CD4-positive, alpha-beta memory T cell (primary cell): Measurements from ENCODE around the gene CCDC59. TPM values are rescaled to one million over a fixed set of nuclear protein-coding genes. Genes with fewer than 3 reads are reported as not detected.

ENCODE experiments used
- CTCF ChIA-PET: fragments of 350-600 bp; sonication (Branson Sonifier 250); formaldehyde crosslinking; loops from one replicate; lab custom pipeline; 2021; ENCODE audit warnings: inconsistent platforms; ENCODE audit not compliant: partially characterized antibody; lab: Charles Lee
- POLR2A ChIA-PET: fragments of 350-600 bp; sonication (Branson Sonifier 250); formaldehyde crosslinking; loops from one replicate; lab custom pipeline; 2021; ENCODE audit not compliant: partially characterized antibody; lab: Charles Lee
- DNase-seq, 5 donors: peaks; one replicate each; pipeline versions ENCODE4 v3.0.0 to v3.0.0-alpha.2; 2020 to 2022; ENCODE audit warnings: mixed read lengths in 1 of 5
- H3K27ac ChIP-seq: one replicate; pipeline ENCODE4 v1.7.0; 2013; ENCODE audit warnings: low read depth, low read length
- H3K27me3 ChIP-seq: 2 replicates; pipeline ENCODE4 v1.7.0; 2013; ENCODE audit warnings: mild to moderate bottlenecking, low read length, moderate library complexity; ENCODE audit not compliant: insufficient read depth
- H3K36me3 ChIP-seq: 2 replicates; pipeline ENCODE4 v1.7.0; 2013; ENCODE audit warnings: mild to moderate bottlenecking, low read length, moderate library complexity; ENCODE audit not compliant: insufficient read depth
- H3K4me1 ChIP-seq: 2 replicates; pipeline ENCODE4 v1.7.0; 2013; ENCODE audit warnings: mild to moderate bottlenecking, low read length, moderate library complexity; ENCODE audit not compliant: insufficient read depth
- H3K4me3 ChIP-seq, 2 donors: one replicate each; pipeline ENCODE4 v1.7.0; 2013; ENCODE audit warnings: low read length in 2 of 2, mild to moderate bottlenecking in 1 of 2
- H3K9me3 ChIP-seq, 2 donors: one replicate each; pipeline ENCODE4 v1.7.0; 2013; ENCODE audit warnings: low read length in 2 of 2, control low read depth in 1 of 2; ENCODE audit not compliant: control insufficient read depth in 1 of 2
- H3K27ac Mint-ChIP-seq, 7 donors: one replicate each; pipeline ENCODE4 v1.8.0; 2020 to 2021; ENCODE audit warnings: mixed read lengths in 7 of 7, mild to moderate bottlenecking in 6 of 7, inconsistent platforms in 3 of 7, moderate library complexity in 3 of 7
- H3K27me3 Mint-ChIP-seq, 2 donors: one replicate each; pipeline ENCODE4 v1.8.0; 2020 to 2021; ENCODE audit warnings: mixed read lengths in 2 of 2
- H3K36me3 Mint-ChIP-seq, 2 donors: one replicate each; pipeline ENCODE4 v1.8.0; 2020 to 2021; ENCODE audit warnings: mixed read lengths in 2 of 2, inconsistent platforms in 1 of 2, mild to moderate bottlenecking in 1 of 2
- H3K4me1 Mint-ChIP-seq, 4 donors: one replicate each; pipeline ENCODE4 v1.8.0; 2020 to 2021; ENCODE audit warnings: mixed read lengths in 4 of 4, mild to moderate bottlenecking in 1 of 4
- H3K4me3 Mint-ChIP-seq, 8 donors: one replicate each; pipeline ENCODE4 v1.8.0; 2020 to 2021; ENCODE audit warnings: mixed read lengths in 8 of 8, mild to moderate bottlenecking in 7 of 8, moderate library complexity in 6 of 8, inconsistent platforms in 3 of 8
- H3K9me3 Mint-ChIP-seq, 8 donors: one replicate each; pipeline ENCODE4 v1.8.0; 2020 to 2021; ENCODE audit warnings: mixed read lengths in 8 of 8, mild to moderate bottlenecking in 5 of 8, inconsistent platforms in 3 of 8, moderate library complexity in 1 of 8
- intact Hi-C: fragments of 100-400 bp; cut with micrococcal nuclease; formaldehyde crosslinking; loops from one replicate; pipeline ENCODE4 v1.15.1; 2023
- polyA plus RNA-seq, 2 donors: library from polyadenylated mRNA; unstranded; fragments of 300-500 nt; fragmentation: Illumina TruSeq; gene quantifications; one replicate each; pipeline ENCODE4 v1.2.3, GENCODE V29; 2021
- total RNA-seq, 2 experiments: library from RNA; stranded (reverse); gene quantifications; one replicate each; pipeline ENCODE4 v1.2.3, GENCODE V29; 2021

The CCDC59 gene
- total and polyA plus RNA-seq, 4 experiments from 2014 or later = 58.1 to 89.4 (median 72.9) TPM

DNA sequence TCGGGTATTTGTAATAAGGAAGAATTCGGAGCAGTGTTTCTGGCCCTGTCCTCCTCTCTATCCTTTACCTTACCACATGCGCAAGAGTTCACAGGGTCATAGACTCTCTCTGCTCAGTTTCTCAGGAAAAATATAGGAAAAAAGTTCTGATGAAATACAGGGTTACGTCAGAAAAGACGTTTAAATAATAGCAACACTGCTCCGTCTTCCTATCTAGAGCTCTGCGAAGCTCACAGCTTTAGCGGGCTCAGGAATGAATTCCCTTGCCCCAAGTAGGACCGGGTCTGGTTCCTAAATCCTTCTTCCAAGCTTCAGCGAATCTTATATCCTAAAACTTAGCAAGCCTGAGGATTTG lies 365 bp downstream of the CCDC59 start:
- Mint-ChIP-seq H3K27ac (peak overlapping the region; percentile 98 to 100 (median 99)), H3K36me3 (peaks cover 40 to 52% of the 10 kb centered on the region in 2 donors), H3K4me1 (peaks cover 37 to 69% (median 53%) of the 10 kb centered on the region in 4 donors), H3K9me3 (peaks cover 0 to 6% (median 0%) of the 10 kb centered on the region in 8 donors), H3K4me3 (peak overlapping the region; percentile 96 to 100 (median 98)), H3K27me3 (peaks cover 2% of the 10 kb centered on the region in 2 donors)
- DNase-seq = no peak
- Histone ChIP-seq H3K27ac (peak overlapping the region; percentile 96), H3K4me1 (peaks cover 43% of the 10 kb centered on the region), H3K9me3 (no peaks in the 10 kb centered on the region), H3K36me3 (peaks cover 26% of the 10 kb centered on the region), H3K27me3 (no peaks in the 10 kb centered on the region), H3K4me3 (peak overlapping the region; percentile 94 to 96)
- ChIA-PET CTCF (interaction anchor here (1.0 to 3.2 kb wide), 10 partner anchors 8 to 714 kb away, joined by 3 to 24 read pairs (median 5); partner anchors contain the start of gene TMTC2), POLR2A (interaction anchor here (1.2 to 1.5 kb wide), 3 partner anchors 14 to 365 kb away, joined by 3 to 12 read pairs (median 5); partner anchors contain the start of gene TMTC2)
- intact Hi-C loops = loop anchor here (1.0 kb wide), 1 partner anchor 714 kb away; no protein-coding TSS in a partner anchor

DNA sequence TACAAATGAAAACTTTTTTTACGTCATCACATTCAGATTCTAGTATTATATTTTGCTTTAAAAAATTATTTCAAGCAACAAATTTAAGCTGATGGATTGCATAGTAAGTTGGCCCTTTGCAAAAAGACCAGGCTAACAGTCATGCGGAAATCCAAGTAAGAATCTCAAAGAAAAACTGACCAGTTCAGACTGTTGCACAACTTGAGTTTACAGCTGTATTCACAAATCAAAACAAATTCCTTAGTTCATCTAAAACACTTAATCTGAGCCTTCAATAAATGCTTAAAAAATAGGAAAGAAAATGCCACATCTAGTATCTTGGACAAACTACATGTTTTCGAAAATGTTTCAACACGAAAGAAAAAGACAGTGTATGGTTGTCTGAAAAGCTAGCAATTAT lies 847 bp downstream of the CCDC59 start:
- Mint-ChIP-seq H3K36me3 (peaks cover 40 to 52% of the 10 kb centered on the region in 2 donors), H3K9me3 (peaks cover 0 to 6% (median 0%) of the 10 kb centered on the region in 8 donors), H3K4me1 (peaks cover 35 to 65% (median 50%) of the 10 kb centered on the region in 4 donors), H3K27me3 (peaks cover 2% of the 10 kb centered on the region in 2 donors), H3K4me3 (peak overlapping the region; percentile 96 to 100 (median 98)), H3K27ac (peak overlapping the region; percentile 98 to 100 (median 99))
- H3K9me3 ChIP-seq = no peaks in the 10 kb centered on the region
- ChIA-PET POLR2A (interaction anchor here (1.2 to 1.5 kb wide), 2 partner anchors 15 to 329 kb away, joined by 3 to 4 read pairs; partner anchors contain the start of gene TMTC2), CTCF (interaction anchor here (1.1 to 3.2 kb wide), 7 partner anchors 9 to 329 kb away, joined by 3 to 24 read pairs (median 4); partner anchors contain the start of gene TMTC2)
- H3K4me3 ChIP-seq = peak overlapping the region; percentile 94 to 96
- DNase-seq = no peak
- peak overlapping the region; percentile 96 for H3K27ac ChIP-seq
- no peaks in the 10 kb centered on the region for H3K27me3 ChIP-seq
- peaks cover 29% of the 10 kb centered on the region for H3K36me3 ChIP-seq
- intact Hi-C loops = no loop called here
- peaks cover 43% of the 10 kb centered on the region for H3K4me1 ChIP-seq

DNA sequence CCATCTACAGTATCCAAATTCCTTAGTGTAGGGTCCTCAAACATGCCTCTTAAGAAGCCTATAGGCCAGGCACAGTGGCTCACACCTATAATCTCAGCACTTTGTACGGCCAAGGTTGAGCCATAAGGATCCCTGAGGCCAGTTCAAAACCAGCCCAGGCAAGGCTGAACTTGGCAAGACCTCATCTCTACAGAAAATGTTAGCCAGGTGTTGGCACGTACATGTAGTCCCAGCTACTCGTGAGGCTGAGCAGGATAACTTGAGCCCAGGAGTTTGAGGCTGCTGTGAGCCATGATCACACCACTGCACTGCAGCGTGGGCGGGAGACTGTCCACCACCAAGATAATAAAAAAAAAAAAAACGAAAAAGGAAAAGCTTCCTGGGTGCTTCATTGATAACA lies 6.8 kb downstream of the CCDC59 start:
- CTCF ChIA-PET = interaction anchor here (0.6 kb wide), 1 partner anchor 14 kb away, joined by 3 read pairs; no protein-coding TSS in a partner anchor
- Mint-ChIP-seq H3K36me3 (peaks cover 24 to 67% of the 10 kb centered on the region in 2 donors), H3K27me3 (no peaks in the 10 kb centered on the region), H3K4me1 (peaks cover 9 to 17% (median 15%) of the 10 kb centered on the region in 4 donors), H3K9me3 (peaks cover 0 to 2% (median 0%) of the 10 kb centered on the region in 8 donors), H3K27ac (peak overlapping the region in 1 of 7 donors; percentile 48), H3K4me3 (no peak overlapping the region)
- Histone ChIP-seq H3K4me3 (no peak overlapping the region), H3K27me3 (no peaks in the 10 kb centered on the region), H3K4me1 (peaks cover 16% of the 10 kb centered on the region), H3K9me3 (no peaks in the 10 kb centered on the region), H3K27ac (no peak overlapping the region), H3K36me3 (peaks cover 34% of the 10 kb centered on the region)
- DNase-seq = no peak
- POLR2A ChIA-PET = no interaction called here
- intact Hi-C loops = no loop called here

DNA sequence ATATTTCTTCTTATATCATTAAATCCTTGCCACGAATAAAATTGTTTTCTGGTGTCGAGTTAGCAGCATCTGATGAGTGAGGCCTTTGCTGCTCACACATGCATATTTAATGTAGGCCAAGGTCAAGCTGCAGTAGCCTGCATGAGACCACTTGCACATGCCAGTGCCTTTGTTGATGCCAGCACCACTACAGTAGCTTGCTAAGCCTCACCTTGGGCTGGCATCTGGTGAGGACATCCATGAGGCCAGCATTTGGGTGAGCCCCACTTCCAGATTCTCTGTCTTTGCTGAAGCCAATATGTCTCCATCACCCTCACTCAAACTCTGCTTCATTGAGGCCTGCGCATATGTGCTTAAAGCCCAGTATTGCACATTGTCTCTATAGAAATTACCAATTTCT lies 8.0 kb downstream of the CCDC59 start:
- ChIA-PET POLR2A (no interaction called here), CTCF (interaction anchor here (1.3 kb wide), 1 partner anchor 8 kb away, joined by 6 read pairs; the partner anchor contains the start of genes CCDC59 and METTL25)
- Histone ChIP-seq H3K4me1 (peaks cover 4% of the 10 kb centered on the region), H3K4me3 (no peak overlapping the region), H3K36me3 (peaks cover 22% of the 10 kb centered on the region), H3K9me3 (no peaks in the 10 kb centered on the region), H3K27ac (no peak overlapping the region), H3K27me3 (no peaks in the 10 kb centered on the region)
- Mint-ChIP-seq H3K9me3 (peaks cover 0 to 2% (median 0%) of the 10 kb centered on the region in 8 donors), H3K27me3 (no peaks in the 10 kb centered on the region), H3K36me3 (peaks cover 14 to 55% of the 10 kb centered on the region in 2 donors), H3K4me1 (peaks cover 2 to 6% (median 4%) of the 10 kb centered on the region in 4 donors), H3K27ac (peak overlapping the region in 1 of 7 donors; percentile 41), H3K4me3 (no peak overlapping the region)
- intact Hi-C loops = no loop called here
- DNase-seq = no peak

DNA sequence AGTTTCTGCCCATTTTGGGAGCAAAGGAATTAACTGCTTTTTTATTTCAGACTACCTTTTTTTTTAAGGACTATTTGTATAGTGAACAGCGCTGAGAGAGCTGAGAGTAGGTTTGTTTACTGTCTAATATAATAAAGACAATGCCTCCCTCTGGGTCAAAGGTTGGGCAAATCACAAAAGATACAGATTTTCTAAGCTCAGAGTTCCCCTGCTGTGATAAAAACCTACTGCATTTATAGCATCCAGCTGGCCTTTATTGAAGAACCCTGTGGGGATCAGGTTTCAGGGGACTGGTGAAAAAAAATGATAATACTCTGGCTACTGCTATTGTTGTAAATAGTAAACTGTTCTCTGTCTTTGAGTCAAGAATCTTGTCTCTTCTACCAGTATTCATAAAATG lies 28.7 kb downstream of the CCDC59 start:
- Histone ChIP-seq H3K4me1 (no peaks in the 10 kb centered on the region), H3K27ac (no peak overlapping the region), H3K9me3 (no peaks in the 10 kb centered on the region), H3K27me3 (no peaks in the 10 kb centered on the region), H3K36me3 (no peaks in the 10 kb centered on the region), H3K4me3 (no peak overlapping the region)
- ChIA-PET CTCF (interaction anchor here (1.0 to 1.1 kb wide), 2 partner anchors 11 to 685 kb away, joined by 3 read pairs; no protein-coding TSS in a partner anchor), POLR2A (no interaction called here)
- Mint-ChIP-seq H3K4me3 (no peak overlapping the region), H3K27ac (peak overlapping the region in 1 of 7 donors; percentile 23), H3K36me3 (no peaks in the 10 kb centered on the region), H3K9me3 (no peaks in the 10 kb centered on the region), H3K4me1 (no peaks in the 10 kb centered on the region), H3K27me3 (peaks cover 0 to 3% of the 10 kb centered on the region in 2 donors)
- DNase-seq = no peak
- intact Hi-C loops = no loop called here

DNA sequence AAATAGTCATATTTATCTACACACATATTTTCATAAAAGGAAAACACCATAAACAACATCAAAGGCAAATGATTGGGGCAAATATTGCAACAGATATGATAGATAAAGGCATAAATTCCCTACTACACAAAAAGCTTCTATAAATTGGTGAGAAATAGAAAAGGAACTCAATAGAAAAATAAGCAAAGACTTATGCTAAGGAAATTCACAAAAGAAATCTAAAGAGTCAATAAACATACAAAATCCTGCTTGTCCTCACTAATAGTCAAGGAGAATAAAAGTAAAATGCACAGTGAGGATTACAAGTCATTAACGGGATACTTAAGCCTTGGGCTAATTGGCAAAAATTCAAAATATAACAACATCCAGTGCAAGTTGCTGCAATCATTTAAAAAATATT lies 30.3 kb downstream of the CCDC59 start:
- H3K4me1 ChIP-seq = no peaks in the 10 kb centered on the region
- H3K4me3 ChIP-seq = no peak overlapping the region
- Mint-ChIP-seq H3K27ac (no peak overlapping the region), H3K9me3 (peaks cover 0 to 2% (median 0%) of the 10 kb centered on the region in 8 donors), H3K4me1 (no peaks in the 10 kb centered on the region), H3K27me3 (peaks cover 0 to 3% of the 10 kb centered on the region in 2 donors), H3K4me3 (no peak overlapping the region), H3K36me3 (no peaks in the 10 kb centered on the region)
- no peaks in the 10 kb centered on the region for H3K36me3 ChIP-seq
- no peaks in the 10 kb centered on the region for H3K27me3 ChIP-seq
- intact Hi-C loops = no loop called here
- CTCF ChIA-PET = no interaction called here
- no peak for DNase-seq
- no peaks in the 10 kb centered on the region for H3K9me3 ChIP-seq
- H3K27ac ChIP-seq = no peak overlapping the region
- POLR2A ChIA-PET = no interaction called here

DNA sequence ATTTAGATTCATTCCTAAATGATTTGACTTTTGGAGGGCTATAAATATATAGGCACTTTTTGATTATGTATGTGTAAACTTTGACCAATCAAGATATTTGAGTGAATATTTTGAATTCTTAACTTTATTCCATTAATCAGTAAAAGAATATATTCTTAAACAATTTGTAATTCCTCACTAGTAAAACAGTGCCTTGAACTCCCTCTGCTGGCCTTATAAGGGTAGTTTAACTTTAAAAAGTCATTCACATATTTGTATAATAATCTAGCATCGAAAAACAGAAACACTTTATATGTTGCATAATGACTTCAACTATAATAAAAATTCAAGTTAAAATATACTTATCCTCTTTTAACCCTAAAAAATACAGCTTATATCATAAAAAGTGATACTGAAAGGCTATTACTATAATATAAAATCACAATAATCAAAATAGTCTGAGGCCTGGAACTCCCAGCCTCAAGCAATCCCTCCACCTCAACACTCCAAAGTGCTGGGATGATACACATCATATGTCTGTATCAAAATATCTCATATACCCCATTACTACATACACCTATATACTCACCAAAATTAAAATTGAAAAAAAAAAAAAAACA lies 31.2 kb downstream of the CCDC59 start:
- Histone ChIP-seq H3K4me1 (no peaks in the 10 kb centered on the region), H3K36me3 (no peaks in the 10 kb centered on the region), H3K4me3 (no peak overlapping the region), H3K9me3 (no peaks in the 10 kb centered on the region), H3K27ac (no peak overlapping the region), H3K27me3 (no peaks in the 10 kb centered on the region)
- intact Hi-C loops = no loop called here
- H3K4me1 Mint-ChIP-seq = no peaks in the 10 kb centered on the region
- DNase-seq = peak in 2 of 5 donors; percentile 3 to 6
- peaks cover 0 to 3% of the 10 kb centered on the region in 2 donors for H3K27me3 Mint-ChIP-seq
- peaks cover 0 to 2% (median 0%) of the 10 kb centered on the region in 8 donors for H3K9me3 Mint-ChIP-seq
- H3K4me3 Mint-ChIP-seq = no peak overlapping the region
- H3K27ac Mint-ChIP-seq = no peak overlapping the region
- ChIA-PET POLR2A (no interaction called here), CTCF (no interaction called here)
- H3K36me3 Mint-ChIP-seq = no peaks in the 10 kb centered on the region
